ENCODE data around the gene SLC25A26. TPM values are rescaled to one million over a fixed set of nuclear protein-coding genes. Genes with fewer than 3 reads are reported as not detected.
"Not testable (repeated sequence)": the region's sequence is repeated elsewhere in the genome, so short reads cannot be mapped to it uniquely, and the experiment has no call there.

Gene SLC25A26
- total RNA-seq, 3 donors from 2014 or later, result 25.6 to 31.4 (median 30.9) TPM

DNA sequence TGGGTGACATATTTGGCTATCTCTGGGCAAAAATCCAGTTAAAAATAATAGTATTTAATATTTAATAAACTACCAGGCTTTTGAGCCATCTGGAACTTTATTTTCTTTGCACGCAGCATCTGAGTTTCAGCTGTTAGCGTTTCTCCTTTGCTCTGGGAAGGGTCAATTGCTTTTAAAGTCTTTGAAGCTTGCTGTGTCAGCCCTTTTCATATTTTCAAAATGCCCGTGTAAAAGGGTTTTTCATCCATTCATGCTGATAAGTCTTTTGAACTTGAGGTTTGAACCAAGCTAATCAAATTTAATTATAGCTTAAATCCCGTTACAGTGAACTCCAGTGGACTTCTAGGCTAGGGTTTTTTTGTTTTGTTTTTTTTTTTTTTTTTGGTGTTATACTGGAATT, 79.1 kb downstream of the SLC25A26 start:
- no peaks in the 10 kb centered on the region for H3K4me1 ChIP-seq
- DNase-seq (ENCODE audit: low spot score in 2 of 2), result no peak
- intact Hi-C loops (cut with DNase I; ENCODE audit: low total_unique reads), result no loop called here
- no peak overlapping the region for H3K27ac ChIP-seq
- H3K36me3 ChIP-seq, result no peaks in the 10 kb centered on the region
- no peaks in the 10 kb centered on the region for H3K9me3 ChIP-seq
- H3K27me3 ChIP-seq, result no peaks in the 10 kb centered on the region
- no peak for TF ChIP-seq POLR2AphosphoS5 (IDR thresholded peaks at IDR 0.05)
- no peak for TF ChIP-seq POLR2A (IDR thresholded peaks at IDR 0.05)
- TF ChIP-seq, protein P1, sequence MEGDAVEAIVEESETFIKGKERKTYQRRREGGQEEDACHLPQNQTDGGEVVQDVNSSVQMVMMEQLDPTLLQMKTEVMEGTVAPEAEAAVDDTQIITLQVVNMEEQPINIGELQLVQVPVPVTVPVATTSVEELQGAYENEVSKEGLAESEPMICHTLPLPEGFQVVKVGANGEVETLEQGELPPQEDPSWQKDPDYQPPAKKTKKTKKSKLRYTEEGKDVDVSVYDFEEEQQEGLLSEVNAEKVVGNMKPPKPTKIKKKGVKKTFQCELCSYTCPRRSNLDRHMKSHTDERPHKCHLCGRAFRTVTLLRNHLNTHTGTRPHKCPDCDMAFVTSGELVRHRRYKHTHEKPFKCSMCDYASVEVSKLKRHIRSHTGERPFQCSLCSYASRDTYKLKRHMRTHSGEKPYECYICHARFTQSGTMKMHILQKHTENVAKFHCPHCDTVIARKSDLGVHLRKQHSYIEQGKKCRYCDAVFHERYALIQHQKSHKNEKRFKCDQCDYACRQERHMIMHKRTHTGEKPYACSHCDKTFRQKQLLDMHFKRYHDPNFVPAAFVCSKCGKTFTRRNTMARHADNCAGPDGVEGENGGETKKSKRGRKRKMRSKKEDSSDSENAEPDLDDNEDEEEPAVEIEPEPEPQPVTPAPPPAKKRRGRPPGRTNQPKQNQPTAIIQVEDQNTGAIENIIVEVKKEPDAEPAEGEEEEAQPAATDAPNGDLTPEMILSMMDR (IDR thresholded peaks at IDR 0.05), result no peak
- no peak overlapping the region for H3K4me3 ChIP-seq

DNA sequence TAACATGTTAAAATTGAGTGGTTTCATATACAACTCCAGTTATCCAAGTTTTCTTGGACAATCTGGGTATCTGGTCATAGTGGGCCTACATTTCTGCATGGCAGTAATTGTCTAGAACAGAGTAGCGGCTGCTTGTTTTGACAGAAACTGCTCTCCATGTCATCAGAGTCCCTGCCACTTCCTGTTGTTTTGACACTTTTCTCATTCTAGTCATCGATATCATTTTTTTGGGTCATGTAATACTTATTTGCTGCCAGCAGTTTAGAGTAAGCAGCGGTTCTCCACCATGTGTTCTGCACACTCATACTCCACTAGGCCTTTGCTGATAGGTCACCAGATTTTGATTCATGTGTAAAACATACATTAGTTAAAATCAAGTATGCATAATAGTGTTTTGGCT, 81.5 kb downstream of the SLC25A26 start:
- Histone ChIP-seq H3K9me3 (no peaks in the 10 kb centered on the region), H3K27me3 (no peaks in the 10 kb centered on the region), H3K36me3 (no peaks in the 10 kb centered on the region), H3K4me3 (no peak overlapping the region), H3K27ac (no peak overlapping the region), H3K4me1 (no peaks in the 10 kb centered on the region)
- no peak for DNase-seq (ENCODE audit: low spot score in 2 of 2)
- intact Hi-C loops (cut with DNase I; ENCODE audit: low total_unique reads), result no loop called here
- TF ChIP-seq POLR2AphosphoS5 (IDR thresholded peaks at IDR 0.05), result no peak
- TF ChIP-seq POLR2A (IDR thresholded peaks at IDR 0.05), result no peak
- TF ChIP-seq, protein P1 (IDR thresholded peaks at IDR 0.05), result no peak

DNA sequence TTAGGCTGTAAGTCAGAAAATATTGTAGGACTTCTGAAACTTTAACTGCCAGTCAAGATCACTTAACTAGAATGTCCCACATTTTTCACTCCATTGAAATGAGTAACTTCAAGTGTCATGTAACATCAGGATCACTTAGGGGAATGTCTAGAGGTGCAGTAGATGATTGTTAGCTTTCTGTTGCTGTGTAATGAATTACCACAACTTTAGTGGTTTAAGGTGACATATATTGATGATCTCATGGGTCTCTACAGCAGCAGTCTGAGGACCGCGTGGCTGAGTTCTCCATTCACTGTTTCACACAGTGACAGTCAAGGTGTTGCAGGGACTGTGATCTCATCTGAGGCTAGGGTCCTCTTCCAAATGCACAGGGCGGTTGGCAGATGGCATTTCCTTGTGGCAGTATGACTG, 82.7 kb downstream of the SLC25A26 start:
- DNase-seq (ENCODE audit: low spot score in 2 of 2), result no peak
- no peaks in the 10 kb centered on the region for H3K9me3 ChIP-seq
- no peaks in the 10 kb centered on the region for H3K36me3 ChIP-seq
- no peaks in the 10 kb centered on the region for H3K27me3 ChIP-seq
- TF ChIP-seq POLR2AphosphoS5 (IDR thresholded peaks at IDR 0.05) (no peak), POLR2A (IDR thresholded peaks at IDR 0.05) (no peak)
- TF ChIP-seq, protein P1 (IDR thresholded peaks at IDR 0.05), result no peak
- no peak overlapping the region for H3K4me3 ChIP-seq
- intact Hi-C loops (cut with DNase I; ENCODE audit: low total_unique reads), result no loop called here
- H3K27ac ChIP-seq, result no peak overlapping the region
- H3K4me1 ChIP-seq, result no peaks in the 10 kb centered on the region

DNA sequence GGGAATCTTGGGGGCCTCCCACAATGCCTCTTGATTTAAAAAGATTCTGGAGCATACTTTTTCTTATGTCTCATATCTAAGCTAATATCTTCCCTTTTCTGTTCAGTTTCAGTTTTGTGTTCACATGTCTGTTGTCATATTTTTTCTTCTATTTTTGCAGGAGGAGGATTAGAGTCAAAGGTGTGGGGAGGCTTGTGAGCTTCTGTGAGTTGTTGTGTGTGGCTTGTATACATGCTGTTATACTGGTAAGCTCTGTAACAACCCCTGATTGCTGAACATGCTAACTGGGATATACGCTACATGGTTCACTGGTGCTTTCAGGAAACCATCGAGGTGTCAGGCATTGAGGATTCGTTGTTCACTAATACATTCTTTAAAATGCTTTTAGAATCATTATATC, 83.5 kb downstream of the SLC25A26 start:
- Histone ChIP-seq H3K27me3 (no peaks in the 10 kb centered on the region), H3K9me3 (no peaks in the 10 kb centered on the region), H3K27ac (no peak overlapping the region), H3K36me3 (no peaks in the 10 kb centered on the region), H3K4me1 (no peaks in the 10 kb centered on the region), H3K4me3 (no peak overlapping the region)
- DNase-seq (ENCODE audit: low spot score in 2 of 2), result no peak
- TF ChIP-seq POLR2AphosphoS5 (IDR thresholded peaks at IDR 0.05), result no peak
- intact Hi-C loops (cut with DNase I; ENCODE audit: low total_unique reads), result no loop called here

DNA sequence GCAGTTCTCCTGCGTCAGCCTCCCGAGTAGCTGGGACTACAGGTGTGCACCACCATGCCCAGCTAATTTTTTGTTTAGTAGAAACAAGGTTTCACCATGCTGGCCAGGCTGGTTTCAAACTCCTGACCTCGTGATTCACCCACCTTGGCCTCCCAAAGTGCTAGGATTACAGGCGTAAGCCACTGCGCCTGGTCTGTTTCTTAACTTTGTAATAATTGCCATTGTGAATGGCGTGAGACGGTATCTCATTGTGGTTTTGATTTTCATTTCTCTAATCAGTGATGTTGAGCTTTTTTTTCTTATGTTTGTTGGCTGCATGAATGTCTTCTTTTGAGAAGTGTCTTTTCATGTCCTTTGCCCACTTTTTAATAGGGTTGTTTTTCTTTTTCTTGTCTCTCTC, 85.3 kb downstream of the SLC25A26 start:
- H3K27me3 ChIP-seq; intact Hi-C loops (cut with DNase I; ENCODE audit: low total_unique reads); H3K36me3 ChIP-seq; H3K9me3 ChIP-seq; H3K4me3 ChIP-seq; DNase-seq (ENCODE audit: low spot score in 2 of 2); H3K4me1 ChIP-seq; H3K27ac ChIP-seq: not testable (repeated sequence)

DNA sequence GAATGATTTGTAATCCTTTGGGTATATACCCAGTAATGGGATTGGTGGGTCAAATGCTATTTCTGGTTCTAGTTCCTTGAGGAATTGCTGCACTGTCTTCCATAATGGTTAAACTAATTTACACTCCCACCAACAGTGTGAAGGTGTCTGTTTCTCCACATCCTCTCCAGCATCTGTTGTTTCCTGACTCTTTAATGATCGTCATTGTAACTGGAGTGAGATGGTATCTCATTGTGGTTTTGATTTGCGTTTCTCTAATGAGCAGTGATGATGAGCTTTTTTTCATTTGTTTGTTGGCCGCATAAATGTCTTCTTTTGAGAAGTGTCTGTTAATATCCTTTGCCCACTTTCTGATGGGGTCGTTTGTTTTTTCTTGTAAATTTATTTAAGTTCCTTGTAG, 86.2 kb downstream of the SLC25A26 start:
- H3K27me3 ChIP-seq; H3K36me3 ChIP-seq; H3K27ac ChIP-seq; H3K9me3 ChIP-seq; H3K4me1 ChIP-seq; intact Hi-C loops (cut with DNase I; ENCODE audit: low total_unique reads); DNase-seq (ENCODE audit: low spot score in 2 of 2); H3K4me3 ChIP-seq: not testable (repeated sequence)

DNA sequence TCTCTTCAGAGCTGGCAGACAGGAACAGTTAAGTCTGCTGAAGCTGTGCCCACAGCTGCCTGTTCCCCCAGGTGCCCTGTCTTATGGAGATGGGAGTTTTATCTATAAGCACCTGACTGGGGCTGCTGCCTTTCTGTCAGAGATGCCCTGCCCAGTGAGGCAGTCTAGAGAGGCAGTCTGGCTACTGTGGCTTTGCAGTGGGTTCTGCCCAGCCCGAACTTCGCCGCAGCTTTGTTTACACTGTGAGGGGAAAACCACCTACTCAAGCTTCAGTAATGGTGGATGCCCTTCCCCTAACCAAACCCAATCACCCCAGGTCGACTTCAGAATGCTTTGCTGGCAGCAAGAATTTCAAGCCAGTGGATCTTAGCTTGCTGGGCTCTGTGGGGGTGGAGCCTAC, 91.2 kb downstream of the SLC25A26 start:
- Histone ChIP-seq H3K9me3 (no peaks in the 10 kb centered on the region), H3K4me3 (no peak overlapping the region), H3K4me1 (no peaks in the 10 kb centered on the region), H3K36me3 (no peaks in the 10 kb centered on the region), H3K27me3 (no peaks in the 10 kb centered on the region), H3K27ac (no peak overlapping the region)
- no peak for TF ChIP-seq POLR2AphosphoS5 (IDR thresholded peaks at IDR 0.05)
- TF ChIP-seq POLR2A (IDR thresholded peaks at IDR 0.05), result no peak
- TF ChIP-seq, protein P1 (IDR thresholded peaks at IDR 0.05), result no peak
- DNase-seq (ENCODE audit: low spot score in 2 of 2), result no peak
- intact Hi-C loops (cut with DNase I; ENCODE audit: low total_unique reads), result no loop called here
